CD4-positive, alpha-beta memory T cell (primary cell): ENCODE data around the gene CD81. TPM values are rescaled to one million over a fixed set of nuclear protein-coding genes. Genes with fewer than 3 reads are reported as not detected.

Experiments
- CTCF ChIA-PET: fragments of 350-600 bp; sonication (Branson Sonifier 250); formaldehyde crosslinking; loops from one replicate; lab custom pipeline; 2021; ENCODE audit warnings: inconsistent platforms; ENCODE audit not compliant: partially characterized antibody; lab: Charles Lee
- POLR2A ChIA-PET: fragments of 350-600 bp; sonication (Branson Sonifier 250); formaldehyde crosslinking; loops from one replicate; lab custom pipeline; 2021; ENCODE audit not compliant: partially characterized antibody; lab: Charles Lee
- DNase-seq, 5 donors: peaks; one replicate each; pipeline versions ENCODE4 v3.0.0 to v3.0.0-alpha.2; 2020 to 2022; ENCODE audit warnings: mixed read lengths in 1 of 5
- H3K27ac ChIP-seq: one replicate; pipeline ENCODE4 v1.7.0; 2013; ENCODE audit warnings: low read depth, low read length
- H3K27me3 ChIP-seq: 2 replicates; pipeline ENCODE4 v1.7.0; 2013; ENCODE audit warnings: mild to moderate bottlenecking, low read length, moderate library complexity; ENCODE audit not compliant: insufficient read depth
- H3K36me3 ChIP-seq: 2 replicates; pipeline ENCODE4 v1.7.0; 2013; ENCODE audit warnings: mild to moderate bottlenecking, low read length, moderate library complexity; ENCODE audit not compliant: insufficient read depth
- H3K4me1 ChIP-seq: 2 replicates; pipeline ENCODE4 v1.7.0; 2013; ENCODE audit warnings: mild to moderate bottlenecking, low read length, moderate library complexity; ENCODE audit not compliant: insufficient read depth
- H3K4me3 ChIP-seq, 2 donors: one replicate each; pipeline ENCODE4 v1.7.0; 2013; ENCODE audit warnings: low read length in 2 of 2, mild to moderate bottlenecking in 1 of 2
- H3K9me3 ChIP-seq, 2 donors: one replicate each; pipeline ENCODE4 v1.7.0; 2013; ENCODE audit warnings: low read length in 2 of 2, control low read depth in 1 of 2; ENCODE audit not compliant: control insufficient read depth in 1 of 2
- H3K27ac Mint-ChIP-seq, 7 donors: one replicate each; pipeline ENCODE4 v1.8.0; 2020 to 2021; ENCODE audit warnings: mixed read lengths in 7 of 7, mild to moderate bottlenecking in 6 of 7, inconsistent platforms in 3 of 7, moderate library complexity in 3 of 7
- H3K27me3 Mint-ChIP-seq, 2 donors: one replicate each; pipeline ENCODE4 v1.8.0; 2020 to 2021; ENCODE audit warnings: mixed read lengths in 2 of 2
- H3K36me3 Mint-ChIP-seq, 2 donors: one replicate each; pipeline ENCODE4 v1.8.0; 2020 to 2021; ENCODE audit warnings: mixed read lengths in 2 of 2, inconsistent platforms in 1 of 2, mild to moderate bottlenecking in 1 of 2
- H3K4me1 Mint-ChIP-seq, 4 donors: one replicate each; pipeline ENCODE4 v1.8.0; 2020 to 2021; ENCODE audit warnings: mixed read lengths in 4 of 4, mild to moderate bottlenecking in 1 of 4
- H3K4me3 Mint-ChIP-seq, 8 donors: one replicate each; pipeline ENCODE4 v1.8.0; 2020 to 2021; ENCODE audit warnings: mixed read lengths in 8 of 8, mild to moderate bottlenecking in 7 of 8, moderate library complexity in 6 of 8, inconsistent platforms in 3 of 8
- H3K9me3 Mint-ChIP-seq, 8 donors: one replicate each; pipeline ENCODE4 v1.8.0; 2020 to 2021; ENCODE audit warnings: mixed read lengths in 8 of 8, mild to moderate bottlenecking in 5 of 8, inconsistent platforms in 3 of 8, moderate library complexity in 1 of 8
- intact Hi-C: fragments of 100-400 bp; cut with micrococcal nuclease; formaldehyde crosslinking; loops from one replicate; pipeline ENCODE4 v1.15.1; 2023
- polyA plus RNA-seq, 2 donors: library from polyadenylated mRNA; unstranded; fragments of 300-500 nt; fragmentation: Illumina TruSeq; gene quantifications; one replicate each; pipeline ENCODE4 v1.2.3, GENCODE V29; 2021
- total RNA-seq, 2 experiments: library from RNA; stranded (reverse); gene quantifications; one replicate each; pipeline ENCODE4 v1.2.3, GENCODE V29; 2021

The CD81 gene
- total and polyA plus RNA-seq, 4 experiments from 2014 or later: 15.2 to 118 (median 83.4) TPM

GRCh38 chr11:2423157-2424025, 46.3 kb downstream of the CD81 start:
- intact Hi-C loops: no loop called here
- Mint-ChIP-seq H3K4me1 (peaks cover 0 to 7% (median 2%) of the 10 kb centered on the region in 4 donors), H3K27ac (no peak overlapping the region), H3K27me3 (no peaks in the 10 kb centered on the region), H3K36me3 (no peaks in the 10 kb centered on the region), H3K4me3 (no peak overlapping the region), H3K9me3 (no peaks in the 10 kb centered on the region)
- ChIA-PET CTCF (interaction anchor here (1.1 to 6.9 kb wide), 5 partner anchors 109 to 237 kb away, joined by 3 to 262 read pairs (median 22); partner anchors contain the start of genes C11orf21 and TSPAN32), POLR2A (no interaction called here)
- Histone ChIP-seq H3K27ac (no peak overlapping the region), H3K4me1 (peaks cover 11% of the 10 kb centered on the region), H3K9me3 (no peaks in the 10 kb centered on the region), H3K4me3 (no peak overlapping the region), H3K27me3 (no peaks in the 10 kb centered on the region), H3K36me3 (no peaks in the 10 kb centered on the region)
- DNase-seq: no peak

- Mint-ChIP-seq H3K9me3 (no peaks in the 10 kb centered on the region), H3K27me3 (no peaks in the 10 kb centered on the region), H3K27ac (peak overlapping the region in 1 of 7 donors; percentile 37), H3K4me1 (peaks cover 0 to 1% (median 0%) of the 10 kb centered on the region in 4 donors), H3K36me3 (no peaks in the 10 kb centered on the region), H3K4me3 (no peak overlapping the region)
- Histone ChIP-seq H3K4me1 (peaks cover 7% of the 10 kb centered on the region), H3K4me3 (no peak overlapping the region), H3K27me3 (no peaks in the 10 kb centered on the region), H3K36me3 (no peaks in the 10 kb centered on the region), H3K9me3 (no peaks in the 10 kb centered on the region), H3K27ac (no peak overlapping the region)
- DNase-seq: no peak
- ChIA-PET CTCF (interaction anchor here (1.2 to 5.2 kb wide), 4 partner anchors 42 to 462 kb away, joined by 3 to 104 read pairs (median 8); no protein-coding TSS in a partner anchor), POLR2A (no interaction called here)
- intact Hi-C loops: no loop called here
These were observed 47.8 kb downstream of the CD81 start for GRCh38 chr11:2424811-2425495.

GRCh38 chr11:2425506-2425905, 48.4 kb downstream of the CD81 start:
- Mint-ChIP-seq H3K4me1 (peaks cover 0 to 1% (median 0%) of the 10 kb centered on the region in 4 donors), H3K36me3 (no peaks in the 10 kb centered on the region), H3K27ac (no peak overlapping the region), H3K4me3 (no peak overlapping the region), H3K9me3 (no peaks in the 10 kb centered on the region), H3K27me3 (no peaks in the 10 kb centered on the region)
- no peaks in the 10 kb centered on the region for H3K9me3 ChIP-seq
- POLR2A ChIA-PET: interaction anchor here (1.1 kb wide), 1 partner anchor 106 kb away, joined by 4 read pairs; no protein-coding TSS in a partner anchor
- no peak overlapping the region for H3K4me3 ChIP-seq
- H3K27ac ChIP-seq: no peak overlapping the region
- peaks cover 1% of the 10 kb centered on the region for H3K4me1 ChIP-seq
- no peaks in the 10 kb centered on the region for H3K36me3 ChIP-seq
- DNase-seq: no peak
- CTCF ChIA-PET: interaction anchor here (0.7 to 5.2 kb wide), 5 partner anchors 42 to 504 kb away, joined by 3 to 104 read pairs (median 3); no protein-coding TSS in a partner anchor
- no peaks in the 10 kb centered on the region for H3K27me3 ChIP-seq
- intact Hi-C loops: no loop called here

- ChIA-PET POLR2A (interaction anchor here (1.1 kb wide), 1 partner anchor 105 kb away, joined by 4 read pairs; no protein-coding TSS in a partner anchor), CTCF (interaction anchor here (0.7 to 5.2 kb wide), 6 partner anchors 43 to 504 kb away, joined by 3 to 104 read pairs (median 3); no protein-coding TSS in a partner anchor)
- Histone ChIP-seq H3K27me3 (no peaks in the 10 kb centered on the region), H3K9me3 (no peaks in the 10 kb centered on the region), H3K4me1 (no peaks in the 10 kb centered on the region), H3K27ac (no peak overlapping the region), H3K36me3 (no peaks in the 10 kb centered on the region), H3K4me3 (no peak overlapping the region)
- Mint-ChIP-seq H3K4me3 (no peak overlapping the region), H3K4me1 (no peaks in the 10 kb centered on the region), H3K27me3 (no peaks in the 10 kb centered on the region), H3K27ac (no peak overlapping the region), H3K36me3 (no peaks in the 10 kb centered on the region), H3K9me3 (no peaks in the 10 kb centered on the region)
- intact Hi-C loops: no loop called here
- DNase-seq: no peak
These were observed 49.1 kb downstream of the CD81 start for GRCh38 chr11:2426221-2426620.

- H3K9me3 Mint-ChIP-seq: no peaks in the 10 kb centered on the region
- ChIA-PET CTCF (interaction anchor here (0.9 to 5.2 kb wide), 9 partner anchors 18 to 460 kb away, joined by 3 to 104 read pairs (median 4); partner anchors contain the start of gene KCNQ1), POLR2A (no interaction called here)
- Histone ChIP-seq H3K4me1 (no peaks in the 10 kb centered on the region), H3K4me3 (no peak overlapping the region), H3K36me3 (no peaks in the 10 kb centered on the region), H3K9me3 (no peaks in the 10 kb centered on the region), H3K27me3 (no peaks in the 10 kb centered on the region), H3K27ac (no peak overlapping the region)
- peak overlapping the region in 1 of 7 donors; percentile 32 for H3K27ac Mint-ChIP-seq
- H3K4me3 Mint-ChIP-seq: no peak overlapping the region
- H3K27me3 Mint-ChIP-seq: no peaks in the 10 kb centered on the region
- H3K4me1 Mint-ChIP-seq: no peaks in the 10 kb centered on the region
- intact Hi-C loops: no loop called here
- H3K36me3 Mint-ChIP-seq: no peaks in the 10 kb centered on the region
- no peak for DNase-seq
These were observed 49.9 kb downstream of the CD81 start for GRCh38 chr11:2426826-2427521.

- Mint-ChIP-seq H3K9me3 (no peaks in the 10 kb centered on the region), H3K4me3 (no peak overlapping the region), H3K36me3 (no peaks in the 10 kb centered on the region), H3K4me1 (no peaks in the 10 kb centered on the region), H3K27ac (peak overlapping the region in 1 of 7 donors; percentile 32), H3K27me3 (no peaks in the 10 kb centered on the region)
- Histone ChIP-seq H3K36me3 (no peaks in the 10 kb centered on the region), H3K27me3 (no peaks in the 10 kb centered on the region), H3K4me3 (no peak overlapping the region), H3K9me3 (no peaks in the 10 kb centered on the region), H3K27ac (no peak overlapping the region), H3K4me1 (no peaks in the 10 kb centered on the region)
- CTCF ChIA-PET: interaction anchor here (0.9 to 5.2 kb wide), 8 partner anchors 17 to 459 kb away, joined by 3 to 104 read pairs (median 4); partner anchors contain the start of gene KCNQ1
- no peak for DNase-seq
- POLR2A ChIA-PET: interaction anchor here (0.8 kb wide), 1 partner anchor 104 kb away, joined by 3 read pairs; no protein-coding TSS in a partner anchor
- intact Hi-C loops: loop anchor here (1.0 to 2.0 kb wide), 2 partner anchors 461 to 663 kb away; no protein-coding TSS in a partner anchor
These were observed 50.7 kb downstream of the CD81 start for GRCh38 chr11:2427721-2428321.
